HFF-Myc (cell line): ENCODE data around the gene DDIT4L.
"Not testable (repeated sequence)": the region's sequence is repeated elsewhere in the genome, so short reads cannot be mapped to it uniquely, and the experiment has no call there.

Experiments
- DNase-seq: peaks from one replicate; pipeline ENCODE4 v3.0.0-alpha.2; 2011; ENCODE audit warnings: low read depth; ENCODE audit errors: extremely low read depth
- H3K4me3 ChIP-seq: replicated peaks from 2 replicates; pipeline ENCODE4 v1.5.1; 2011; ENCODE audit warnings: low read depth, mild to moderate bottlenecking, control low read depth, low read length
- TF ChIP-seq, protein P1 (sequence below): IDR thresholded peaks from 2 replicates; pipeline ENCODE4 v1.5.1; 2012; ENCODE audit warnings: mild to moderate bottlenecking, low read depth, low read length, control low read depth; ENCODE audit errors: missing control alignments

Gene DDIT4L

GRCh38 chr4:100147198-100147597, 43.1 kb downstream of the DDIT4L start:
- TF ChIP-seq, protein P1, sequence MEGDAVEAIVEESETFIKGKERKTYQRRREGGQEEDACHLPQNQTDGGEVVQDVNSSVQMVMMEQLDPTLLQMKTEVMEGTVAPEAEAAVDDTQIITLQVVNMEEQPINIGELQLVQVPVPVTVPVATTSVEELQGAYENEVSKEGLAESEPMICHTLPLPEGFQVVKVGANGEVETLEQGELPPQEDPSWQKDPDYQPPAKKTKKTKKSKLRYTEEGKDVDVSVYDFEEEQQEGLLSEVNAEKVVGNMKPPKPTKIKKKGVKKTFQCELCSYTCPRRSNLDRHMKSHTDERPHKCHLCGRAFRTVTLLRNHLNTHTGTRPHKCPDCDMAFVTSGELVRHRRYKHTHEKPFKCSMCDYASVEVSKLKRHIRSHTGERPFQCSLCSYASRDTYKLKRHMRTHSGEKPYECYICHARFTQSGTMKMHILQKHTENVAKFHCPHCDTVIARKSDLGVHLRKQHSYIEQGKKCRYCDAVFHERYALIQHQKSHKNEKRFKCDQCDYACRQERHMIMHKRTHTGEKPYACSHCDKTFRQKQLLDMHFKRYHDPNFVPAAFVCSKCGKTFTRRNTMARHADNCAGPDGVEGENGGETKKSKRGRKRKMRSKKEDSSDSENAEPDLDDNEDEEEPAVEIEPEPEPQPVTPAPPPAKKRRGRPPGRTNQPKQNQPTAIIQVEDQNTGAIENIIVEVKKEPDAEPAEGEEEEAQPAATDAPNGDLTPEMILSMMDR: no peak
- H3K4me3 ChIP-seq: no peak overlapping the region
- no peak for DNase-seq

- no peak overlapping the region for H3K4me3 ChIP-seq
- DNase-seq: no peak
- TF ChIP-seq, protein P1: no peak
Measured at GRCh38 chr4:100146756-100147155, 43.5 kb downstream of the DDIT4L start.

DNA sequence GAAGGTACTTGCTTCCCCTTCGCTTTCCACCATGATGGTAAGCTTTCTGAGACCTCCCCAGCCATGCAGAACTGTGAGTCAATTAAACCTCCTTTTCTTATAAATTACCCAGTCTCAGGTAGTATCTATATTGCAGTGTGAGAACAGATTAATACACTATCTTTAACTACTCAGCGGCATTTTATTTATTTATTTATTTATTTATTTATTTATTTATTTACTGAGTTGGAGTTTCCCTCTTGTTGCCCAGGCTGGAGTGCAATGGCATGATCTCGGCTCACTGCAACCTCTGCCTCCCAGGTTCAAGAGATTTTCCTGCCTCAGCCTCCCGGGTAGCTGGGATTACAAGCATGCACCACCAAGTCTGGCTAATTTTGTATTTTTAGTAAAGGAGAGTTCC, 52.9 kb downstream of the DDIT4L start:
- DNase-seq, H3K4me3 ChIP-seq: not testable (repeated sequence)
